Measurements from ENCODE around the gene KIF16B.

KIF16B gene

DNA sequence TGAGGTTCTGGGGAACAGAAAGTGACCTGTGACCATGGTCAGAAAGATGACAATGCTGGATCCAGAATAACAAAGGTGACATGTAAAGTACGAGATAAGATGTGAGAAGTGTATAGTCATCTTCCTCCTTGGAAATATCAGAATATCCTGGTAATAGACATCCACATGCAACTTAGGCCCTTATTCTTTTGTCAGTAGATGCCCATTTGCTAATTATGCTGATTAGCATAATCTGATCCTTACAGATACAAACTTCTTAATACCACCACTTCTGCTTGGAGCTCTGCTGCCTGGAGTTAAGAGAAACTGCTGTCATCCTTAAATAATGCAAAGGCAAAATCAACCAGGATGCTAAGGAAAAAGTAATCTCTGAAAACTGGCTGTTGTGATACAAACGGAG, 91.3 kb downstream of the KIF16B start:
- Histone ChIP-seq H3K79me2 (ENCODE audit: control insufficient read depth, insufficient read depth, low read length, unreplicated experiment) (no peaks in the 10 kb centered on the region), H3K4me1 (ENCODE audit: control insufficient read depth, insufficient read depth, low read length, unreplicated experiment) (peaks cover 3% of the 10 kb centered on the region), H3K36me3 (ENCODE audit: insufficient read depth, low read length) (no peaks in the 10 kb centered on the region), H3K4me3 (ENCODE audit: low read depth, low read length) (no peak overlapping the region), H2AFZ (ENCODE audit: low read length, unreplicated experiment) (no peak overlapping the region), H3K27ac (ENCODE audit: low read depth, low read length) (no peak overlapping the region), H3K27me3 (ENCODE audit: insufficient read depth, low read length) (no peaks in the 10 kb centered on the region)

DNA sequence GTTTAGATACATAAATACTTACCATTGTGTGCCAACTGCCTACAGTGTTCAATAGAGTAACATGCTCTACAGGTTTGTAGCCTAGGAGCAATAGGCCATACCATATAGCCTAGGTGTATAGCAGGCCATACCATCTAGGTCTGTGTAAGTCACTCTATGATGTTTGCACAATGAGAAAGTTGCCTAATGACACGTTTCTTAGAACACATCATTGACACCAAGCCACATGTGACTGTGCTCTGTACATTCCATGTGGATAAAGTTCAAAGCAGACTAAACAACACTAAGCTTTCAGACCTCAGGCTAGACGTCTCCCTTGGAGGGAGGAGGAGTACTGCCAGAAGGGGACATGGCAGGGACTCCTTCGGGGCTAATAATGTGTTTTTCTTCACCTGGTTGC, 93.6 kb downstream of the KIF16B start:
- Histone ChIP-seq H3K4me1 (ENCODE audit: control insufficient read depth, insufficient read depth, low read length, unreplicated experiment) (peaks cover 10% of the 10 kb centered on the region), H3K27me3 (ENCODE audit: insufficient read depth, low read length) (no peaks in the 10 kb centered on the region), H3K79me2 (ENCODE audit: control insufficient read depth, insufficient read depth, low read length, unreplicated experiment) (no peaks in the 10 kb centered on the region), H3K36me3 (ENCODE audit: insufficient read depth, low read length) (no peaks in the 10 kb centered on the region), H3K4me3 (ENCODE audit: low read depth, low read length) (no peak overlapping the region), H3K27ac (ENCODE audit: low read depth, low read length) (no peak overlapping the region), H2AFZ (ENCODE audit: low read length, unreplicated experiment) (no peak overlapping the region)

DNA sequence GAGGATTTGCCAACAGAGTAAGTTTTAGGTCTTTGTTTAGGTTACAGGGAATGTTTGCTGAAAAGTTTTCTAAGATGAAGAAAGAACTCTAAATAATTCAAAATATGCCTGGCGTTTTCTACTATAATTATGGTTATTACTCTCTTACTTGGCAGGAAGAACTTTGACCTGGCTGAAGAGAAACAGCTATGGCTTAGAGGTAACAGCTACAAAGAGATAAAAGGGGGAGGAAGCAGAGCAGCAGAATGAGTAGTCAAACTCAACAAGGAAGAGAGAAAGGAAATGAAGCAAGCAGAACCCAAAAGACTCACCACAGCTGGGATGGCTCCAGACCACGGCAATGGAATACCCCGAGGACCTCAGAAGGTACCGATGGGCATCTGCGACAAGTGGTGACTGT, 95.6 kb downstream of the KIF16B start:
- H3K4me1 ChIP-seq (ENCODE audit: control insufficient read depth, insufficient read depth, low read length, unreplicated experiment): peaks cover 10% of the 10 kb centered on the region
- H2AFZ ChIP-seq (ENCODE audit: low read length, unreplicated experiment): no peak overlapping the region
- H3K27ac ChIP-seq (ENCODE audit: low read depth, low read length): no peak overlapping the region
- no peaks in the 10 kb centered on the region for H3K36me3 ChIP-seq (ENCODE audit: insufficient read depth, low read length)
- H3K79me2 ChIP-seq (ENCODE audit: control insufficient read depth, insufficient read depth, low read length, unreplicated experiment): no peaks in the 10 kb centered on the region
- no peaks in the 10 kb centered on the region for H3K27me3 ChIP-seq (ENCODE audit: insufficient read depth, low read length)
- H3K4me3 ChIP-seq (ENCODE audit: low read depth, low read length): no peak overlapping the region

DNA sequence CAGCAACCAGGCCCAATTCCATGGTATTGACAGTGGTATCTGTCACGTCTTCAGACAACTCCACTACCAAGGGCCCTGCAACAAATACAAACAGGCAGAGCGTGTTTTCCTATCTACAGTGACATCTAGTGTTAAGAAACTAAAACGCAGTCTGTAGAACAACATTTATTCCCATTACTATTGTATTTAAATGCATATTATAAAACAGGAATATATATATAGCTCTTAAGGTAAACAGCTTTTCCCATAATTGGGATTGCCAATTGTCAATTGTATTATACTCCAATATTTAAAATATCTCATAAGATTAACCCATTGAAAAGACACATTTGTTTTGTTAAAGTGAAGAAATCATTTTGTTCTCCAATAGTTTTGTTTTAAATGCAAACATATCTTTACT, 97.2 kb downstream of the KIF16B start:
- Histone ChIP-seq H3K27me3 (ENCODE audit: insufficient read depth, low read length) (no peaks in the 10 kb centered on the region), H3K27ac (ENCODE audit: low read depth, low read length) (no peak overlapping the region), H3K4me1 (ENCODE audit: control insufficient read depth, insufficient read depth, low read length, unreplicated experiment) (peaks cover 10% of the 10 kb centered on the region), H3K4me3 (ENCODE audit: low read depth, low read length) (no peak overlapping the region), H3K36me3 (ENCODE audit: insufficient read depth, low read length) (no peaks in the 10 kb centered on the region), H3K79me2 (ENCODE audit: control insufficient read depth, insufficient read depth, low read length, unreplicated experiment) (no peaks in the 10 kb centered on the region), H2AFZ (ENCODE audit: low read length, unreplicated experiment) (no peak overlapping the region)

DNA sequence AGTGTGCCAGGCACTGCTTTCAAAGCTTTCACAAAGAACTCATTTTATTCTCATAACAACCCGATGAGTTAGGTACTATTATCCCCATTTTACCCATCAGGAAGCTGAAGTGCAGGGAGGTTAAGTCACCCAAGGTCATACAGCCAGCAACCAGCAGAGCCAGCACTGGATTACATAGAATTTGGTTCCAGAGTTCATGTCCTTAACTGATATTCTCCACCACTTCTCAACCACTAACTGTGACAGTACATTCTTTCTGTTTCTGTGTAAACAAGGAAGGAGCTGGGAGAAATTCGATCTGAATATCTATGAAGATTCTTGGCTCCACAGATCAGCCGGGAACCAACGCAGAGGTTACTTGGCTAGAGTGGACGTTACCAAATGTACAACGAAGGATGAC, 98.0 kb downstream of the KIF16B start:
- no peaks in the 10 kb centered on the region for H3K27me3 ChIP-seq (ENCODE audit: insufficient read depth, low read length)
- peaks cover 10% of the 10 kb centered on the region for H3K4me1 ChIP-seq (ENCODE audit: control insufficient read depth, insufficient read depth, low read length, unreplicated experiment)
- H3K27ac ChIP-seq (ENCODE audit: low read depth, low read length): peak overlapping the region; percentile 49
- peak overlapping the region; percentile 17; the same call in 1 of the 2 replicates for H3K4me3 ChIP-seq (ENCODE audit: low read depth, low read length)
- no peaks in the 10 kb centered on the region for H3K36me3 ChIP-seq (ENCODE audit: insufficient read depth, low read length)
- peak overlapping the region; percentile 76 for H2AFZ ChIP-seq (ENCODE audit: low read length, unreplicated experiment)
- no peaks in the 10 kb centered on the region for H3K79me2 ChIP-seq (ENCODE audit: control insufficient read depth, insufficient read depth, low read length, unreplicated experiment)

DNA sequence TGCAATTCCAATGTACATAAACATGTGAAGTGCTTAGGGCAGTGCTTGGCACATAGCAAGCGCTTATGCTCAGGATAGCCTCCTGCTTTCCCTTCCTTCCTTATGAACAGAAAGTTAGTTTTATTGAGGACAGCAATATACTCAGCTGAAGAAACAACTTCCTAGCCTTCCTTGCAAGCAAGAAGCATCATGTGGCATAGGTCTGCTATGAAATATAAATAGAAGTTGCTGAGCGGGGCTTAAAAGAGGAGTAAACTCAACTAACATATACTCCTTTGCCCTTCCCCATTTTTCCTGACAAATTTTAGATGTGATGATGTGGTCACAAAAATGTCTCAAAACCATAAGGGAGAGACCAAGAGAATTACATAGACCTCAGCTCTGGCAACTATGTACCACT, 98.9 kb downstream of the KIF16B start:
- Histone ChIP-seq H3K27me3 (ENCODE audit: insufficient read depth, low read length) (no peaks in the 10 kb centered on the region), H3K4me1 (ENCODE audit: control insufficient read depth, insufficient read depth, low read length, unreplicated experiment) (peaks cover 10% of the 10 kb centered on the region), H3K27ac (ENCODE audit: low read depth, low read length) (no peak overlapping the region), H3K4me3 (ENCODE audit: low read depth, low read length) (no peak overlapping the region), H3K79me2 (ENCODE audit: control insufficient read depth, insufficient read depth, low read length, unreplicated experiment) (no peaks in the 10 kb centered on the region), H3K36me3 (ENCODE audit: insufficient read depth, low read length) (no peaks in the 10 kb centered on the region), H2AFZ (ENCODE audit: low read length, unreplicated experiment) (no peak overlapping the region)

DNA sequence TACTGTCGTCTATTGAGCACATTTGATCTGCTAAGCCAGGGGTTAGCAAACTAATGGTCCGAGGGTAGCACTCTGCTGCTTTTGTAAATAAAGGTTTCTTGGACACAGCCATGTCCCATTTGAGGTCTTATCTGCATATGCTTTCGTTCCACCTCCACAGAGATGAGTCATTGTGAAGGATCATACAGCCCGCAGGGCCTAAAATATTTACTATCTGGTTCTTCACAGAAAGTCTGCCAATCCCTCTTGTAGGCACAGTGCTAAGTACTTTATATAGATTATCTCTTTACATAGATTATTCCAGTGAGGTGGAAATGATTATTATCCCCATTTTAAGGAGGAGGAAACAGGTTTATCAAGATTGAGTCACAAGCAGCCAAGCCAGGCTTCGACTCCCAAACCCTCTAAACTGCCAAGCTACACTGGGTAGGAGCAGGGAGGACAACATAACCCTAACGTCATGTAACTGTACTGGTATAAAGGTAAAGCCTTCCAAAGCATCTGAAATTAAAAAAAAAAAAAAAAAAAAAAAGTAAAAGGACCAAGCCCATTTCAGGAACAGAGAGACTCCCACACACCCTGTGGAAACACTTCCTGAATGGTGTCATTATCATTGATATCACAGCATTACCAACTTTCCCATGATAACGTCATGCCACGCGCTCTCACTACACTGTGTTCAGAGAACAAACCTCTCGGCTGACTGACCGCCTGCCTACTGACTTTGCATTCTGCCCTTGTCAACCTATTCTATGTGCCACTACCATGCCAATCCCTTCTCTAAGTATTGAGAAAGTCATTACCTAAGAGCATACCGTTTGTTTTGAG, 101.0 kb downstream of the KIF16B start:
- H3K27me3 ChIP-seq (ENCODE audit: insufficient read depth, low read length): no peaks in the 10 kb centered on the region
- no peak overlapping the region for H3K4me3 ChIP-seq (ENCODE audit: low read depth, low read length)
- H3K79me2 ChIP-seq (ENCODE audit: control insufficient read depth, insufficient read depth, low read length, unreplicated experiment): no peaks in the 10 kb centered on the region
- H3K27ac ChIP-seq (ENCODE audit: low read depth, low read length): no peak overlapping the region
- H3K36me3 ChIP-seq (ENCODE audit: insufficient read depth, low read length): no peaks in the 10 kb centered on the region
- no peak overlapping the region for H2AFZ ChIP-seq (ENCODE audit: low read length, unreplicated experiment)
- peaks cover 10% of the 10 kb centered on the region for H3K4me1 ChIP-seq (ENCODE audit: control insufficient read depth, insufficient read depth, low read length, unreplicated experiment)

DNA sequence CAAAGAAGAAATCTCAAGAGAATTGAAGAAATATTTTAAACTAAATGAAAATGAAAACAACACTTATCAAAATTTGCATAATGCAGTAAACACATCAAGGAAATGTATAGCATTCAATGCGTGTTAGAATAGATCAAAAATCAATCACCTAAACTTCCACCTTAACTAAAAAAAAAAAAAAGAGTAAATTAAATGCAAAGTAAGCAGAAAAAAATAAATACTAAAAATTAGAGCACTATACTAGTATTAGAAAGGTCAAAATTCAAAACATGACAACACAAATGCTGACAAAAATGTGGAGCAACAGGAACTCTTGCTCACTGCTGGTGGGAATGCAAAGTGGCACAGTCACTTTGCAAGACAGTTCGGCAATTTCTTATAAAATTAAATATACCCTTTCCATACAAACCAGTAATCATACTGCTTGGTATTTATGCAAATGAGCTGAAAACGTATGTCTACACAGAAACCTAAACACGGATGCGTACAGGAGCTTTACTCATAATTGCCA, 103.8 kb downstream of the KIF16B start:
- H2AFZ ChIP-seq (ENCODE audit: low read length, unreplicated experiment): no peak overlapping the region
- H3K79me2 ChIP-seq (ENCODE audit: control insufficient read depth, insufficient read depth, low read length, unreplicated experiment): no peaks in the 10 kb centered on the region
- no peaks in the 10 kb centered on the region for H3K4me1 ChIP-seq (ENCODE audit: control insufficient read depth, insufficient read depth, low read length, unreplicated experiment)
- no peaks in the 10 kb centered on the region for H3K36me3 ChIP-seq (ENCODE audit: insufficient read depth, low read length)
- no peaks in the 10 kb centered on the region for H3K27me3 ChIP-seq (ENCODE audit: insufficient read depth, low read length)
- H3K27ac ChIP-seq (ENCODE audit: low read depth, low read length): no peak overlapping the region
- no peak overlapping the region for H3K4me3 ChIP-seq (ENCODE audit: low read depth, low read length)

DNA sequence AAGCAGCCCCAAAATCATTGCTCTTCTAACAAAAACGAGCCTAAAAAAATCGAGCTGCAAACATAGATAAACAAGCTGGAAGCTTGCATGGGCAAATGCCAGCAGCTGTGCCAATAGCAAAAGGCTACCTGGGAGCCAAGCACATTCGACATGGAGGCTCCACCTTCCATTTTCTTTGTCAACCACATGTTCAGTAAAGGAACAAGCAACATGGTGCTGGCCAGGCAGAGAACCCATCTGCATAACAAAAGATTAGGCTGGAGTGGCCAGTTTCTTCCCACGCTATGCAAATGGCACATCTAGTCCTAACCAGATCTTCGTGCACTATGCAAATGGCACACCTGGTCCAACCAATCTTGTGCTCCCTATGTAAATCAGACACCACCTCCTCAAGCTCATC, 110.5 kb downstream of the KIF16B start:
- no peaks in the 10 kb centered on the region for H3K79me2 ChIP-seq (ENCODE audit: control insufficient read depth, insufficient read depth, low read length, unreplicated experiment)
- no peaks in the 10 kb centered on the region for H3K27me3 ChIP-seq (ENCODE audit: insufficient read depth, low read length)
- no peaks in the 10 kb centered on the region for H3K36me3 ChIP-seq (ENCODE audit: insufficient read depth, low read length)
- no peak overlapping the region for H3K4me3 ChIP-seq (ENCODE audit: low read depth, low read length)
- H2AFZ ChIP-seq (ENCODE audit: low read length, unreplicated experiment): no peak overlapping the region
- peaks cover 18% of the 10 kb centered on the region for H3K4me1 ChIP-seq (ENCODE audit: control insufficient read depth, insufficient read depth, low read length, unreplicated experiment)
- no peak overlapping the region for H3K27ac ChIP-seq (ENCODE audit: low read depth, low read length)

DNA sequence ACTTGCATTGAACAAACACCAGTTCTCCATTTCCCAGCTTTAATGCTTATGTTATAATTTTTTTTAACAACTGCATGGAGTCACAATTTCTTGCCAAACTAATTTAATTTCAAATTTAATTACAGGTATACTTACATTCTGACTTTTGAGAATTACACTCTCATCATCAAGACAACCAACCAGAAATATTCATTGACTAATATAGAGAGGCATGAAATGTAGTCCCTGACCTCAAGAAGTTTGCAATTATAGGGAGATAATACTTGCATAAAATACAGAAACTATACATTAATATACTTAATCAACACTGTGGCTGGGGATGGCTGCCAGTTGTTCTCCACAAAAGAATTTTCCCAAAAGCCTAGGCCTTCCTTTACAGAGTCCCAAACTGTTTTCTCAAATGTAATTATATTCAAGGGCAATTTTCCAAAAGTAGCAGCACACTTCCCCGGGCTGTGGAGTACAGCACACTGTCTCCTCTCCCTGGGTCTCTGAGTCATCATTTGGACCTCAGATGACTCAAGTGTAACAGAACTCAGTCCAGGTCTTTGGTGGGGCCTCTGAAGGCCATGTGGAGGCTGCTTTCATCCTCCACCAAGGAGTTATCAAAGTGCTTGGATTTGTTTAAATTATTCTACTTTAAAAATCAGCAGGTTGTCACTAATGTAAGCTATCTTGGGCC, 114.1 kb downstream of the KIF16B start:
- H3K27ac ChIP-seq (ENCODE audit: low read depth, low read length): peak overlapping the region; percentile 4; the same call in 1 of the 2 replicates
- H3K27me3 ChIP-seq (ENCODE audit: insufficient read depth, low read length): no peaks in the 10 kb centered on the region
- peaks cover 18% of the 10 kb centered on the region for H3K4me1 ChIP-seq (ENCODE audit: control insufficient read depth, insufficient read depth, low read length, unreplicated experiment)
- H2AFZ ChIP-seq (ENCODE audit: low read length, unreplicated experiment): no peak overlapping the region
- H3K4me3 ChIP-seq (ENCODE audit: low read depth, low read length): no peak overlapping the region
- H3K36me3 ChIP-seq (ENCODE audit: insufficient read depth, low read length): no peaks in the 10 kb centered on the region
- H3K79me2 ChIP-seq (ENCODE audit: control insufficient read depth, insufficient read depth, low read length, unreplicated experiment): no peaks in the 10 kb centered on the region

DNA sequence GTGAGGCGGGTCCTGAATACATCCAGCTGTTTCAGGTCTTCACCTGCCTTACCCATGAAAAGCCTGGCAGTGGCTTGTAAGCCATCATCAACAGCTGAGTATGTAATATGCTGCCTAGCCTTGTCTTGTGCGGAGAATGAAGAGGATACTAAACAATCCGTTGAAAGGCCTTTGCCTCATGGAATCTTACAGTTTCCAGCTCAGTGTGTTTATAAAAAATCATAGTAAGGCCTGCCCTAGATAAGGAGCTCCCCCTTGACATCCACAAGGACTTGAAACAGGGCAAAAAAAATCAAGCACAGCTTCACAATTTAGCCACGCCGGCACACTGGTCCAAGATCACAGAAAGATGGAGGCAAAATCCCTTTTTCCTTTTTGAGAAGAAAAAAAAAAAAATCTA, 115.7 kb downstream of the KIF16B start:
- H2AFZ ChIP-seq (ENCODE audit: low read length, unreplicated experiment): no peak overlapping the region
- H3K4me3 ChIP-seq (ENCODE audit: low read depth, low read length): no peak overlapping the region
- H3K27me3 ChIP-seq (ENCODE audit: insufficient read depth, low read length): no peaks in the 10 kb centered on the region
- peaks cover 18% of the 10 kb centered on the region for H3K4me1 ChIP-seq (ENCODE audit: control insufficient read depth, insufficient read depth, low read length, unreplicated experiment)
- H3K27ac ChIP-seq (ENCODE audit: low read depth, low read length): no peak overlapping the region
- H3K79me2 ChIP-seq (ENCODE audit: control insufficient read depth, insufficient read depth, low read length, unreplicated experiment): no peaks in the 10 kb centered on the region
- H3K36me3 ChIP-seq (ENCODE audit: insufficient read depth, low read length): no peaks in the 10 kb centered on the region
